ENCODE measurements around the gene CLCF1. TPM values are rescaled to one million over a fixed set of nuclear protein-coding genes. Genes with fewer than 3 reads are reported as not detected.
"Not testable (repeated sequence)": the region's sequence is repeated elsewhere in the genome, so short reads cannot be mapped to it uniquely, and the experiment has no call there.

CLCF1 gene
- total RNA-seq, 1 experiment from 2014 or later, result 7.5 TPM

DNA sequence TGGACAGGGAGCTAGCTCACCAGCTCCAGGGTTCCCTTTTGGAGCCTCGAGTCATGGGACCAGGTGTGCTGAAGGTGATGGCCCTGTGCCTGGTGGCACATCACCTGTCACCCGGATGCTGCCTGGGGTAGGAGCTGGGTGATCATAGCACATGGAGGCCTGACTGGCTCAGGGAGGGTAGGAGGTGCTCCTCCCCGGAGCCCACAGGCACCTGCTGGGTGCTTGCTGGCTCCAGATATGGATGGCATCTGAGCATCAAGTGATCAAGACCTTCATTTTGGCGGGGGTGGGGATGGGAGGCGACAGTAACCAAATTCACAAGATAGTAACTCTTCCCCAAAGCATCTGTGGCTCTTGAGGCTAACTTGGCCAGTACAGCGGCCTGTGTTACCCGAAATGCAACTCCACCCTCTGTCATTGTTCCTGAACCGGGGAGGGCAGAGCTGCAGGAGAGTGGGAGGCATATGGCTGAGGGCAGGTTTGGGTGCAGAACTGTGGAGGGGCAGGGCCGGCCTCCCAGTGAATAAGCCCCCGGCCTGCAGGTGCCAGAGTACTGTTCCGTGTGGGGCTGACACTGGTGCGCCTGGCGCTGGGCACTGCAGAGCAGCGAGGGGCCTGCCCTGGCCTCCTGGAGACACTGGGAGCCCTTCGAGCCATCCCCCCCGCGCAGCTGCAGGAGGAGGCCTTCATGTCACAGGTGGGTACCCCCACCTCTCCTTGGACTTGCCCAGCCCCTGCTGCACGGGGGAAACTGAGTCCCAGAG lies 35.2 kb upstream of the CLCF1 start:
- no peak for DNase-seq (ENCODE audit: low spot score)

DNA sequence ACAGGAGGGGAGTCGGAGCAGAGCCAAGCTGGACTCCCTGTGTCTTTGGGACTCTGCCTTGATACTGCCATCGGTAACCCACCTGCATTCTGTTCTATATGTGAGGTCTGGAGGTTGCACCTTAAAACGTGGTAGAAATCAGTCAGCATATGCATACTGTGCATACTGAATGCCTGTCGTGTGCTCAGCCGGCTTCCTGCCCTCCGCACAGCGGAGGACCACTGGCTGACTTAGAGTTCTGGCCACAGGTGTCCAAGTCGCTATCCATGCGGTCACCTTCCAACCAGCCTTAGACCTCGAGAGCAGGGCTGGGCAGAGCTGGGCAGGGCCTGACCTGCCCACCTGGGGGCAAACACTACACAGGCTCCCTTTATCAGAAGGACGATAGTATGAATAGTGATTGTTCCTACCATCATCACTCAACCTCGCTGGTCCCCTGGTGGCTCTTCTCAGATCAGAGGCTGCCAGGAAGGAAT lies 34.3 kb upstream of the CLCF1 start:
- DNase-seq (ENCODE audit: low spot score), result no peak

DNA sequence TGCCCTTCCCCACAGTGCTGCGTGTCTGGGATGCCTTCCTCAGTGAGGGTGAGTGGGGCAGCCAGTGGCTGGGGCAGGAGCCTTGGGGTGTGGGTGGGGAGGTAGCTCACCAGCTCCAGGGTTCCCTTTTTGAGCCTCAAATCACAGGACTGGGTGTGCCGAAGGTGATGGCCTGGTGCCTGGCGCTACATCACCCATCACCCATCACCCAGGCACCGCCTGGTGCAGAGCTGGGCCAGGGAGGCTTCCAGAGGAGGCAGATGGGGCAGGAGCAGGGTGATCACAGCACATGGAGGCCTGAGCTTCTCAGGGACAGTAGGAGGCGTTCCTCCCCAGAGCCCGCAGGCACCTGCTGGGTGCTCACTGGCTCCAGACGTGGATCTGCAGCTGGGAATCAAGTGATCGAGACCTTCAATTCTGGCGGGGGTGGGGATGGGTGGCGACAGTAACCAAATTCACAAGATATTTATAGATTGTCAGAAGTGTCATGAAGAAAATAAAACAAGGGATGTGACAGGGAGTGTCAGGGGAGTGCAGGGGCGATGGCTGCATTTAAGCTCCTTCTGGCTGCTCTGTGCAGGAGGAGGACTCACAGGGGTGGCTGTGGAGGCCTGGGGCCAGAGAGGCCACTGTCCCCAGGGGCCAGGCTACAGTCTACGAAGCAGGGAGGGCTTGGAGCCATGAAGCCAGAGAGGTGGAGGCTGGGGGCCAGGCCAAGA lies 33.7 kb upstream of the CLCF1 start:
- no peak for DNase-seq (ENCODE audit: low spot score)

DNA sequence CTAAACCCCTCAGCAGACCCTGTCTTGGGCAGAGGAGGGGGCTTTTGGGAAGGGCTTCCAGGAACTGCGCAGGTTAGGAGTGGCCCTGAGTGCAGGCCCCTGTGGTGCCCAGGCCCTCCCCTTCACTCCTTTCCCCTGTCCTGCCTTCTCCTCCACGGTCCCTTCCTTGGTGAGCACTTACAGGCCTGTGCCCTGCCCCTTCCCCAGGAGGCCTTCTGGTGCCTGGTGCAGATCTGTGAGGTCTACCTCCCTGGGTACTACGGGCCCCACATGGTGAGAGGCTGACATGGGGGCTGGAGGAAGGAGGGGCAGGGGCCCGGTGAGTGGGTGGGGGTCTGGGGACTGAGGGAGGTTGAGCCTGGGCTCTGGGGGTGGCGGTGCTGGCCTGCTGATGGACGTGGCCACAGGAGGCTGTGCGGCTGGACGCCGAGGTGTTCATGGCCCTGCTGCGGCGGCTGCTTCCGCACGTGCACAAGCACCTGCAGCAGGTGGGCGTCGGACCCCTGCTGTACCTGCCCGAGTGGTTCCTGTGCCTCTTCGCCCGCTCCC lies 33.1 kb upstream of the CLCF1 start:
- DNase-seq (ENCODE audit: low spot score), result no peak

DNA sequence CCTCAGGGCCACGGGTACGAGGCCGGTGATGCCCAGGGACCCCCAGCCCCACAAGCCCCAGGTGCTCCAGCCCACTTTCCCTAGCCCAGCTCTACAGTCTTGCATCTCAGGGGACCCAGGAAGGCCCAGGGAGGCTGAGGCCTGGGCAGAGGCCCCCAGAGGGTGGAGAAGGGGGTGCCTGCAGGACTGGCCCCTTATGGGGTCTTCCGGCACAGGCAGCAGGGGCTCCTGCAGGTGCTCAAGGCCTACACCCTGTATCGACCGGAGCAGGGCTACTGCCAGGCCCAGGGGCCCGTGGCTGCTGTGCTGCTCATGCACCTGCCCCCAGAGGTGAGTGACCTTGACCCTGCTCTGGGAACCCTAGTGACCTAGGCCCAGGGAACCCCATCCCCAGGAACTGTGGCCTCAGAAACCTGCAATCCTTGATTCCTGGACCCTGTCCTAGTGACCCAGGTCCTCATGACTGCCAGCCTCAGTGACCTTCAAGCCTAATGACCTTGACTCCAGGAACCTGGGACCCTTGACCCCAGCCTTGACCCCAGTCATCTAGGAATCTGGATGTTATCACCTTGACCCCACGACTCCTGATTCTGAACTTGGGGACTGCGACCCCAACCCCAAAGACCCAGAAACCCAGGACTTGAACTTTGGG lies 32.4 kb upstream of the CLCF1 start:
- no peak for DNase-seq (ENCODE audit: low spot score)

DNA sequence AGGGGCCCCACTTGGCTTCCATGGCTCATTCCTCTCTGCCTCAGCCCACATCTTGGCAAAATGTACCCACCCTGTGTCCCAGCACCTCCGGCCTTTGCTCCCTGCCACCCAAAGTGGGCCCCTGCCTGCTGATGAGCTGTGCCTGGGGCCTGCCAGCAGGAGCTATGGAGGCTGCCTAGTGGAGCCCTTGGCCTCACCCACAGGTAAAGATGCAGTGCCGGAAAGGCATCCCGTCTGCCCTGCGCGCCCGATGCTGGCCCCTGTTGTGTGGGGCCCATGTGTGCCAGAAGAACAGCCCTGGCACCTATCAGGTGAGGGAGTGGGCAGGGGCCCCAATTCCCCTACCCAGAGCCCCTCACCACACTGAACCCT lies 31.8 kb upstream of the CLCF1 start:
- DNase-seq (ENCODE audit: low spot score), result no peak

DNA sequence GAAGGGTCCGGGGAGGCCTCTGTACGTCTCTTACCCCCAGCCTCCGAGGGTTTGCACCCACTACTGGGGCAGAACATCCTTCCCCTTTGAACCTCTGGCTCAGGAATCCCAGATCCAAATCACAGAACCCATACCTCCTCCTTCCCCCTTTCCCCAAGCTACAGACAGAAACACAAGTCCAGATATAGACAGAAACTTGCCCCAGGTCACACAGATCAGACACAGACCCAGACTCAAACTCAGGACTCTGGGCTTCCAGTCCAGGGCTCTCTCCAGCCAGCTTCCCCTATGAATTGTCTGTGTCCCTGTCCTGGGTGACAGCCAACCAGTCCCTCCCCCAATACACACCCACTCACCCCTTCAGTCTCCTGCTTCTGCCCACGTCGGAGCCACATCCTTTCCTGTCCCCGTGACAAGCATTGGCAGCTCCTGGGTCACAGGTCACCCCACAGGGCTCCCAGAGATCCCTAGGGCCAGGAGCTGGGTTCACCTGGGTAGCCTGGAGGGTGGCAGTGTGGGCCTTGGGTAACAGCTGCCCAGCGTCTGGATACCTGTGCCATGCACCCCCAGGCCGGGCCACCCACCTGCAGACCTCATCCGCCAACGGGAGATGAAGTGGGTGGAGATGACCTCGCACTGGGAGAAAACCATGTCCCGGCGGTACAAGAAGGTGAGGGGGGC lies 31.3 kb upstream of the CLCF1 start:
- no peak for DNase-seq (ENCODE audit: low spot score)

DNA sequence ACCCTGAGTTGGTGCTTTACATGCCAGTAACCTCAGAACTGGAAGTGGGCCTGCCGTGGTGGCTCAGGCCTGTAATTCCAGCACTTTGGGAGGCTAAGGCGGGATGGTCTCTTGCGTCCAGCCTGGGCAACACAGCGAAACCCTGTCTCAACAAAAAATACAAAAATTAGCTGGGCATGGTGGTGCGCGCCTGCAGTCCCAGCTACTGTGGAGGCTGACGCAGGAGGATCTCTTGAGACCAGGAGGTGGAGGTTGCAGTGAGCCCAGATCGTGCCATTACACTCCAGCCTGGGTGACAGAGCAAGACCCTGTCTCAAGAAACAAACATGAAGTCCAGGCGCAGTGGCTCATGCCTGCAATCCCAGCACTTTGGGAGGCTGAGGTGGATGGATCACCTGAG lies 29.7 kb upstream of the CLCF1 start:
- DNase-seq (ENCODE audit: low spot score), result not testable (repeated sequence)

DNA sequence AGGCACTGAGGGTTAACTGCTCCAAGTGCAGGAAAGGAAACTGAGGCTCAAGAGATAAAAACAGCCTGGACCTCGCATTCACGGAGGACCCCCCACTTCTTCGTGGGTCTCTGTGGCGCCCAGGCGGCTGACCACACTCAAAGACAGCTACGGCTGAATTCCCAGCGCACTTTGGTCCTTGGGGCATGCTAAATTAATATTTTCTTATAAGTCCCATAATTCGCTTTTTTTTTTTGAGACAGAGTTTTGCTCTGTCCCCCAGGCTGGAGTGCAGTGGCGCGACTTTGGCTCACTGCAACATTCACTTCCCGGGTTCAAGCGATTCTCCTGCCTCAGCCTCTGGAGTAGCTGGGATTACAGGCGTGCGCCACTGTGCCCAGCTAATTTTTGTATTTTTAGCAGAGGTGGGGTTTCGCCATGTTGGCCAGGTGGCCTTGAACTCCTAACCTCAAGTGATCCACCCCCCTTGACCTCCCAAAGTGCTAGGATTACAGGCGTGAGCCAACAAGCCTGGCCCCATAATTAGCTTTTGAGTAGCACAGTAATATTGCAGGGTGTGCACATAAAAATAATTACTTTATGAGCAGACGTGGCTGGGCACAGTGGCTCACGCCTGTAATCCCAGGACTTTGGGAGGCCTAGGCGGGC lies 28.9 kb upstream of the CLCF1 start:
- DNase-seq (ENCODE audit: low spot score), result not testable (repeated sequence)

DNA sequence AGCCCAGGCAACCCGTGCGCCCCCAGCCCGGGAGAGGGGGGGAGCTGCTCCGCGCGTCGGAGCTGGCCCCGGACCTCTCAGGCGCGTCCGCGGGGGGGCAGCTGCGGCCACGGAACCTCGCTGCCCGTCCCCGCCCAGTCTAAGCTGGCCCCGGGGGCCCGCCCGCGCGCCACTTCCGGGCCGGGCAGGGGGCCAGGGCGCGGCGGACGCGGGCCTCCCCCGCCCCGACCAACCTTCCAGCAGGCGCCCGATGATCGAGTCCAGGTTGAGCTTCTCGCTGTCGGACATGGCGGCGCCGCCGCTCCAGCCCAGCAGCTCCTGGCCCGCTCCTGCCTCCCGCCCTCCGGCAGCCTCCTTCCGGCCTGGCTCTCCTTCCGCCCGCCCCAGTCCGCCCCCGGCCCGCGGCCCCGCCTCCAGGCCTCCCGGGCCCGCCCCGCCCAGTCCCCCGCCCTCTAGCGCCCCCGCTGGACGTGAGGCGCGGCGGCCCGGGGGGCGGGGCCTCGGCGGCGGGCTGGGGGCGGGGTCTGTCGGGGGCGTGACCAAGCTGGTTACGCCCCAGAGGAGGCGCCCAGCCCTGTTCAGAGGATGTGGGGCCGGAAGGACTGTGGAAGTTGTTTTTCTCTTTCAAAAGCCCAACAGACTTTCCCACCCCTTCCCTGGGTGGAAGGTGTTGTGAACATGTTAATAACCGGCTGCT lies 28.2 kb upstream of the CLCF1 start, which contains the start of gene PPP1CA:
Gene PPP1CA, minus strand, starts transcription at position 364 of the 697 bp plus-strand sequence. Its CDS starts 76 bp downstream, at position 288.
- peak; percentile 69 for DNase-seq (ENCODE audit: low spot score)

DNA sequence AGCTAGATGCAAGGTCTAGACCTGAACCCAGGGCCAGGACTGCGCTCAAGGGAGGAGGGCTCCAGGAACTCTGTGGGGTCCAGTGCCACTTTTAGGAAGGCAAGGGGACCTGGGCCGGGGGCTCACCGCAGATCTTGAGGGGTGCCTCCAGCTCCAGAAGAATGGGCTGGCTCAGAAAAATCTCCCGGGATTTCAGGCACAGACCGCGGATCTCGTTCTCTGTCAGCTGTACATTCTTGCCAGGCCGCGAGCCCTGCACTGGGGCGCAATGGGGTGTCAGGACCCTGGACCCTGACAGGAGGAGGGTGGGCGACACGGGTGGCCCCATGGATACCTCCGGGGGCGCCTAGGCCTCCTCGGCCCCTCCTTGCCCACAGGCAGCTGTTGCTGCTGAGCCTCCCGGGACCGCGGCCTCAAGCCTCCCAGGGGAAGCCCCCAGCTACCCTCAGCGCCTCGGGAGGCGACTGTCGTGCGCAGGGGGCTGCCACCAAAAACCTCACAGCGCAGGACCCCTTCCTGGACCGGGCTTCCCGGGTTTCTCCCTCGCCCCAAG lies 27.6 kb upstream of the CLCF1 start:
- DNase-seq (ENCODE audit: low spot score), result no peak

DNA sequence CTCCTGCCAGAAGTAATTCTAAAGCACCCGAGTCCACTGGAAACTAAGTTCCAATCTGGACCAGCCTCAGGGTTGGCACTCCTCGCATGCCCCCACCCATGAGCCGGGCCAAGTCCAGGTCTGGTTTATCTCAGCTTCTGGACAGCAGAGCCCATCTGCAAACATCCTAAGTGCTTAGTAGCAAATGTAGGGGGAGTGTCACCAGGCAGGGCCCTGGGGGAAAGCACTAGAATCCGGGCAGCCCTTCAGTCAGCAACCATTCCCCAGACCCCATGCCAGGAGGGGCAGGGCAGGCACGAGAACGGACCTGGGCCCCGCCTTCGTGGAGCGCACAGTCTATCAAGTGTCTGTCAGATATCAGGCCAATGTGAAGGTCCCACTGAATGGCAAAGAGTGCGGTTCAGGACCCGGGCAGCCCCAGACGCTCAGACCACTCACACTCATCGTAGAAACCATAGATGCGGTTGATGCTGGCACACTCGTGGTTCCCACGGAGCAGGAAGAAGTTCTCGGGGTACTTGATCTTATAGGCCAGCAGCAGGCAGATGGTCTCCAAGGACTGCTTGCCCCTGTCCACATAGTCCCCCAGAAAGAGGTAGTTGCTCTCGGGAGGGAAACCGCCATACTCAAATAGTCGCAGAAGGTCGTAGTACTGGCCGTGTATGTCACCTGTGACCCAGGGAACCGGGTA lies 27.0 kb upstream of the CLCF1 start:
- no peak for DNase-seq (ENCODE audit: low spot score)

DNA sequence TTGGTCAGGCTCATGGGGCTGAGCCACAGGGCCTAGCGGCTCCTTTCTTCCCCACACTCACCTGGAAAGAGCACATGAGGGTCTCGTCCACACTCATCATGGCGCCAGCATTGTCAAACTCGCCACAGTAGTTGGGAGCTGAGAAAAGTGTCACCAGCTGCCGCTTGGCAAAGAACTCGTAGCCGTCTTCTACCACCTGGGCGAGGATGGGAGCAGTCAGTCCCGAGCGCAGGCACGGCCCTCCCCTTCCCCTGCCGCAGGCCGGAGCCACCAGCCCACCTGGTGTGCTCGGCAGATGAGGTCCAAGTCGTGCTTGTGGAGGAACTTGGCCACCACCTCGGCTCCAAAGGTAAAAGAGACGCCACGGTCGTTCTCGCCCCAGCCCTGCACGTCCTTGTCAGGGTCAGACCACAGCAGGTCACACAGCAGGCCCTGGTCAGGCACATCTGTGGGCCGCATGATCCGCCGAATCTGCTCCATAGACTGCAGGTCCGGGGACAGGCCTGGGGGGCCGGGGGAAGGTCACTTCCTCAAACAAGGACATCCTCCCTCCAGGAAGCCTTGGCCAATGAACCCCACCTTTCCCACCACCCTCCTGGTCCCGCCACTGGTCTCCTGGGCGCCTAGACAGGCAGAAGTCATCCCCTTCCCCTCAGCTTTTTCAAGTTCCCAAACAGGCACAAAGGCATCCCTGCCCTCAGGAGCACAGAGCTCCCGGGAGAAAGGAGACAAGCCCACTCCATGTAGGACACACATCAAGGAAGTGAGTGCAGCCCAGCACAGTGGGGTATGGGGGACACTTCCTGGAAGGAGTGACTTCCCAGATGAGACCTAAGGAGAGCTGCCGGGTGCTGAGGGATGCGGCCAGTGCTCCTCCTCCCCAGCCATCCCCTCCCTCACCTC lies 25.5 kb upstream of the CLCF1 start:
- no peak for DNase-seq (ENCODE audit: low spot score)

DNA sequence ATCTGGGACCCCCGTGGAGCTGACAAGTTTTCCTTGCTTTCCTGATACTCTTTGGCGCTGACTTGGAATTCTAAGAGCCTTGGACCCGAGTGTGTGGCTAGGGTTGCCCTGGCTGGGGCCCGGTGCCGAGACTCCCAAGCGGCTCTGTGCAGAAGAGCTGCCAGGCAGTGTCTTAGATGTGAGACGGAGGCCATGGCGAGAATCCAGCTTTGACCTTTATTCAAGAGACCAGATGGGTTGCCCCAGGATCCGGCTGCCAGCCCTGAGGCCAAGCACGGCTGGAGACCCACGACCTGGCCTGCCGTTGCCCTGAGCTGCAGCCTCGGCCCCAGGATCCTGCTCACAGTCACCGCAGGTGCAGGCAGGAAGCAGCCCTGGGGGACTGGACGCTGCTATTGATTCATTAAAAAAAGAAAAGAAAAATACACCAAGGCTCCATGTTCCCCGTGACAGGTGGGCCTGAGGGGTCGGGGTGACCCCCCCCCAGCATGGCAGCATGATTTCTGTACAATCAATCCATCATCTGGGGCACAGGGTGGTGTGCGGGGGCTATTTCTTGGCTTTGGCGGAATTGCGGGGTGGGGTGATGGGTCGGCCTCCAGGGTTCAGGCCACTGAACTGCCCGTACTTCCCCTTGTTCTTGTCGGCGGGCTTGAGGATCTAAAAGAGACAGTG lies 24.7 kb upstream of the CLCF1 start:
- no peak for DNase-seq (ENCODE audit: low spot score)

DNA sequence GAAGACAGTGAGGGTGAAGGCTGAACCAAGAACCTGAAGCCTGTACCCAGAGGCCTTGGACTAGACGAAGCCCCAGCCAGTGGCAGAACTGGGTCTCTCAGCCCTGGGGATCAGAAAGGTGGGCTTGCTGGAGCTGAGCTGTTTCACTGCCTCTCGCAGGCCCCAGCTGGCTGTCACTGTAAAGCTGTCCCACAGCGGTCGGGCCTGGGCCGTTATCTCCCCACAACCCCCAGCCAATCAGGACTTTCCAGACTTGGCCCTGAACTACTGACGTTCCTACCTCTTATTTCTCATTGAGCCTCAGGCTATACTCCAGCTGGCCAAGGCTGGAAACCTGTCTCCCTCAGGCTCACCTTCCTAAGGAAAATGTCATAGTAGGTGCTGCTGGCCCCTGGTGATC lies 24.1 kb upstream of the CLCF1 start:
- no peak for DNase-seq (ENCODE audit: low spot score)

DNA sequence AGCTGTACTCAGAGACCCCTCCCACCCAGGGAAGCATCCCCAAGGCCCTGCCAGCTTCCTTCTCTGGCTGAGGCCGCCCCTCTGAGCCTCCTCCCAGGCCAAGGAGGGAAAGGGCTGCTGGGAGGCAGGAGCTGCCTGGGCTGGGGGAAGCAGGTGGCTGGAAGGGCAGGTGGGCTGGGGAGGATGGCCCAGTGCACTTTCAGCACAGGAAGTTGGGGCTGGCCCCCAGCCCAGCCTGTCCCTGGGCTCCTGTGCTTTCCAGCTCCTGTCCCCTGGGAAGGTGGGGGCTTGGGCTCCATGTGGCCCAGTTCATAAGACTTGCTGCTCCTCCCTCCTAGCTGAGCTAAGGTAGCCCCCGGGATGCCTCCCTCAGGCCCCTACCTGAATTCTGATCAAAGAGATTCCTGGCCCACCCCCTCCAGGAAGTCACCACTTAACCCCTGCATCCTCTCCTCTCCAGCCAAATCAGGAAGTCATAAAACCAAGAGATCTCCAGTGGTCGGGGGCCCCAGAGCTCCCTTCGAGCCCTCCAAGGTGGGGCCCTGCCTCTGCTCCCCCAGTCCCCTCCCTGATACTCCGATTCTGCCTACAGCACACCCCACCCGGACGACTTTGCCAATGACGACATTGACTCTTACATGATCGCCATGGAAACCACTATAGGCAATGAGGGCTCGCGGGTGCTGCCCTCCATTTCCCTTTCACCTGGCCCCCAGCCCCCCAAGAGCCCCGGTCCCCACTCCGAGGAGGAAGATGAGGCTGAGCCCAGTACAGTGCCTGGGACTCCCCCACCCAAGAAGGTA lies 23.4 kb upstream of the CLCF1 start:
- no peak for DNase-seq (ENCODE audit: low spot score)

DNA sequence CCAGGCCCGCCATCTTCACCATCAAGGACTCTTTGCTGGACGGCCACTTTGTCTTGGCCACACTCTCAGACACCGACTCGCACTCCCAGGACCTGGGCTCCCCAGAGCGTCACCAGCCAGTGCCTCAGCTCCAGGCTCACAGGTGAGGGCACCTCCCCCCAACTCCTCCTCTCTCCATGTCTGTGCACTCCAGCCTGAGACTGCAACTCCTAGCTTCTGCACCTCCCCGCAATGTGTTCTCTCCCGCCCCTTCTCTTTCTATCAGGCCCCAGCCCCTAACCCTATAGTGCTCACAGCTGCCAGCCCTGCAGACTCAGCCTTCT lies 22.8 kb upstream of the CLCF1 start:
- no peak for DNase-seq (ENCODE audit: low spot score)

Data from A172 (cell line).